HG03565 (cell line): ENCODE measurements around the gene BSCL2.
A peak's percentile ranks its signal among the peaks of the same experiment; 100 is the strongest.
"Not testable (repeated sequence)": the region's sequence is repeated elsewhere in the genome, so short reads cannot be mapped to it uniquely, and the experiment has no call there.

Experiments used
- ATAC-seq: cut with Tn5 transposase; IDR thresholded peaks from one replicate; pipeline ENCODE4 v1.9.1; 2021; ENCODE audit warnings: mild to moderate bottlenecking, moderate library complexity; ENCODE audit not compliant: unreplicated experiment

The BSCL2 gene

DNA sequence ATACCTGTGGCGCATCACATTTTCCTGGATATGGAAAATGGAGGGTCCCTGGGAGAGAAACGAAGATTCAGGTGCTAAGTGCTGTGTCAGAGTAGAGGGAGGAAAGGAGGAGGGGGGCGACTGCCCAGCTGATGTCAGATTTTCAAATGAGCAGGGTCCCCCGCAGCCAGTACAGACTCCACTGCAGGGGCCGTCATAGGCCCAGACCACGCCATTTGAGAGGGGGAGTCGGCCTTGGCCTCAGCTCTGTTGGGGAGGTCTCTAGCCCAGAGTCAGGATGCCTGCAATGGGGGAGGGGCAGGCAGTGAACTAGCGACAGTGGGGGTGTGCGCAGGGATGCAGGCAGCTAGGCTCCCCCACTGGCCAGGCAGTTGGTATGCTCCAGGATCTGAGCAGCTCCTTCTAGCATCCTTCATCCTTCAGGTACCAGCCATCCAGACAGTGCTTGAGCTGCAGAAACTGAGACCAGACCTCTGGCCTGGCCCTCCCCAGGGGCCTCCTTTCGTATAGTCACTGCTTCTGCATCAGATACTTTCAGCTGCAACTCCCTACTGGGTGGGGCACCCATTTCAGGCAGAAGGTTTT is at the start of gene BSCL2, which contains the start of gene GNG3:
Gene BSCL2, minus strand, starts transcription at position 148 of the 585 bp plus-strand sequence. CDS start 229 bp downstream, outside the sequence.
Gene GNG3, plus strand, starts transcription at position 400 of the 585 bp plus-strand sequence. CDS start 620 bp downstream, outside the sequence.
- ATAC-seq, result no peak

DNA sequence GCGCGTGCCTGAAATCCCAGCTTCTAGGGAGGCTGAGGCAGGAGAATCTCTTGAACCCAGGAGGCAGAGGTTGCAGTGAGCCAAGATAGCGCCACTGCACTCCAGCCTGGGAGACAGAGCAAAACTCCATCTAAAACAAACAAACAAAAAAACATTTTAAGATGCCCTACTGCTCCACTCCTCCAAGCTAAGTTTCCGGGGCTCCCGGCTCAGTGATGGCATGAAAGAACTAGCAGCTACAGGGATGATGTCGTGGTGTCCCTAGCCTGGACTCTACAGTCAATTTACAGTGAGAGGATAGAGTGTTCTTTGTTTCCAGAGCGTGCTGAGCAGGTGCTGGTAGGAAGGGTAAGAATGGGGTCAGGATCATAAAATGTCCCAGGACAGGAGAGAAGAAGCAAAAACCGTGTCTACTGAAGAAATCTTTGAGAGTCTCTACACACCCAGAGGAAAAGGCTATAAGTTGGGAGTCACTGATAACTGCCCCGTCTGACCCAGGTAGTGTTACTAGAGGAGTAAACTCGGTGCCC is 47.9 kb upstream of the BSCL2 start:
- ATAC-seq, result no peak

DNA sequence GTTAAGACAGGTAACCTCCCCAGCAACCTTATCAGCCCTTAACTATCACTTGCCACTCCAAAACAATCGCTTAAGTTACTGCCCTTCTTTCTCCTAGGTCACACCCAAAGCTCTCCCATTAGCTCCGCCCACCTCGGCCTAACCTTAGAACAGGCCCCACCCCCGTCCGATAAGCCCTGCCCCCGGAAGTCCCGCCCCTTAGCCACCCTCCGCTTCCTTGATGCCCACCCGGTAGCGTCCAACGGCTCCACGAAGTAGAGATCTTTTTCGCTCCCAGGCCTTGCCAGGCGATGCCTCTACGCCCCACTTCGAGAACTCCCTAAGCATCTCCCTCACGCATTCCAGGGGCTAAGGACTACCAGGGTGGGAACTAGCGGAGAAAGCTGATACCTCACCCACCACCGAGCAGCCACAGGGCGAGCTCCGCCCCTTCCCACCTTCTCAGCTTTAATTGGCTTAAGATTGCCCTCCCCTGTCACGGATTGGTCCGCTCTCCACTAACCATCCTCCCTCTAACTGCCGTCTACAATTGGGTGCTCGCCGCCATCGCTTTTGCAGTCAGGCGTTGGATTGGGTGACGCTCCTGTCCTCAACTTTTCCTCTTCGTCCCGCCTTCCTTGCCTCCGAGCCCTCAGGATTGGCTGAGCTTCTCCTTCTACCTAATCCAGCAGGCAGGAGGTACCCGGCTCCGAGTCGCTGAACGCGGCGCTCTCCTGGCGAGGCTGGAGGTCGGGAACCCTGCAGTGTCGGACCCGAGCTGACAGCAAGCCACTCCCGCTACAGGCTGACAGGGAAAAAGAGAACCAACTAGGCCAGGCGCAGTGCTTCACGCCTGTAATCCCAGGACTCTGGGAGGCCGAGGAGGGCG is 46.7 kb upstream of the BSCL2 start, which contains the start of gene ZBTB3:
Gene ZBTB3, minus strand, starts transcription at position 425 of the 868 bp plus-strand sequence. CDS start 496 bp downstream, outside the sequence.
- ATAC-seq, result peak; percentile 94

DNA sequence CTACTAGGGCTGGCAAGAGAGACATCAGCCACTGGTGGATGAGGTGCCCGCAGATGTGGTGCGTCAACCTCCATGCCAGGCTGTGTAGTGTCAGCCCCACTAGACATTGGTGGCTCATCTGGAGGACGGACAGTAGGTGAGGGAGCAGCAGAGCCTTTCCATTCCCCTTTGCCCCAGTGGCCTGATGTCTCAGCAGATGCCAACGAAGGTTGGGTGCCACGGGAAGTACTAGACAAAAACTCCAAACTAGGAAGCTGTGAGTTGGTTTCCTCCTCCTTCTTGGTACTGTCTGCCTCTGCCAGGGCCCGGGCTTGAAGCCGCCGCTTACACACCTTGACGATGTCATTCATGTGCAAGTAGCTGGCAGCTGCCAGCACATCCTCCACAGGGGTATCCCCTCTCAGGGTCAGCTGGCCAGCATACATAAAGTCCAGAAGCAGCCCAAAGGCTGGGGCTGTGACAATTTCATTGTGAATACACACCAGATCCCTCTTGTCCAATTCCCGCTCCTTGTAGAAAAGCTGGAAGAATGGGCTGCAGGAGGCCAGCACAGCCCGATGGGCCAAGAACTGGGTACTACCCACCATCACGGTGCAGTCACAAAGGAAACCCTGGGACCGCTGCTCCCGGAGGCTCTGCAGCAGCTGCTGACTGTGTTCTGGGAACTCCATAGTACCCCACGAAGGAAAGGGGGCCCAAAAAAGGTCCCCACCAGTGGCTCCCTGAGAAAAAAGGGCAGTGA is 45.9 kb upstream of the BSCL2 start:
- ATAC-seq, result no peak

DNA sequence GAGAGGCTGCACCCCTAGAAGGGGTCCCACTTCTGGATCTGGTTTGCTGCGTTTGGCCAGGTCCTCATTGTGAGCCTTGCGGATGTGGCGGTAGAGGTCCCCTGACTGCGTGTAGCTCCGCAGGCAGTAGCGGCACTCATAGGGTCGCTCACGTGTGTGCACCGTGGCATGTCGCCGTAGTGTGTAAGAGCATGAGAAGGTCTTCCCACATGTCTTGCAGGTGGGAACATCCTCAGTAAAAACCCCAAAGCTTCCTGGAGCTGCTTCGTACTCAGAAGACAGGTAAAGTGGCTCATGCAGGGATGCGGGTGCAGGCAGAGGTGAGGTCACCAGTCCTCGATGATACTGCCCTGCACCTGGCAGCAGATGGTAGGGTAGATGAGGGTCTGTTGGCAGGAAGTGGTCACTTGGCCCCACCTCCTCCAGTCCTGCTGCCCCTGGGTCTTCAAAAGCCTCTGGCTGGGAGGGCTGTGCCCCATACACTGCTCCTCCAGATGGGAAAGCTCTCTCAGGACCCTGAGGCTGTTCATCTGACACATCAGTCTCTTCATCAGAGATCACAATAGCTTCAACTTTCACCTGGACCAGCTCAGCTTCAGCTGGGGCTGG is 45.1 kb upstream of the BSCL2 start:
- no peak for ATAC-seq

DNA sequence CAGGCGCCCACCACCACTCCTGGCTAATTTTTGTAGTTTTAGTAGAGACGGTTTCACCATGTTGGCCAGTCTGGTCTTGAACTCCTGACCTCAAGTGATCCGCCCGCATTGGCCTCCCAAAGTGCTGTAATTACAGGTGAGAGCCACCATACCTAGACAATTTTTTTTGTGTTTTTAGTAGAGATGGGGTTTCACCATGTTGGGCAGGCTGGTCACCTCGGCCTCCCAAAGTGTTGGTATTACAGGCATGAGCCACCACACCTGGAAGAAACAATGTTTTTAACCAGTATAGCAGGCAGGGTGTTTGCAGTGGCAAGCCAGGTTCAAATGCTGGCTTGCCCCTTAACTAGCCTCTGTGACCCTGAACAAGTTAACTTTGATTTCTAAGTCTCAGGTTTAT is 42.7 kb upstream of the BSCL2 start:
- ATAC-seq, result not testable (repeated sequence)

DNA sequence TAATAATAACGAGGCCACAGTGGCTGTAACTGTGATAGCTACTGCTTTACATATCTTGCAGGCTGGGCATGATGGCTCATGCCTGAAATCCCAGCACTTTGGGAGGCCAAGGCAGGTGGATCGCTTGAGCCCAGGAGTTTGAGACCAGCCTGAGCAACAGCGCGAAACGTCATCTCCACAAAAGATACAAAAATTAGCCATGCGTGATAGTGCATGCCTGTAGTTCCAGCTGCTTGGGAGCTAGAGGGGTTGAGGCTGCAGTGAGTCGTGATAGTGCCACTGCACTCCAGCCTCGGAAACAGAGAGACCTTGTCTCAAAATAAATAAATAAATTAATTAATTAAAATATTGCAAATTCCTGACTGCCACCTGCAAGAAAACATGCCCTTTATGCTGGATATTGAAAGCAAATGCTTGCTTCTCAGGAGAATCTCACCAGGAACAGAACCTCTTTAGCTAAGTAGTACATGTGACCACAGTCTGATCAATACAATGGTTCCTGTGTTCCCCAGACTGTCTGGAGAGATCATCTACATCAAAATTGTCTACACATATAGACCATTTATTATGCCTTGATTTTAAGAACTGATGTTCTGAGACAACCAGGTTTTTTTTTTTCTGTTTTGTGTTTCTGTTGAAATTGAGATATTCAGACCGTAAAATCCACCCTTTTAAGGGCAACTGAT is 40.4 kb upstream of the BSCL2 start:
- ATAC-seq, result no peak

DNA sequence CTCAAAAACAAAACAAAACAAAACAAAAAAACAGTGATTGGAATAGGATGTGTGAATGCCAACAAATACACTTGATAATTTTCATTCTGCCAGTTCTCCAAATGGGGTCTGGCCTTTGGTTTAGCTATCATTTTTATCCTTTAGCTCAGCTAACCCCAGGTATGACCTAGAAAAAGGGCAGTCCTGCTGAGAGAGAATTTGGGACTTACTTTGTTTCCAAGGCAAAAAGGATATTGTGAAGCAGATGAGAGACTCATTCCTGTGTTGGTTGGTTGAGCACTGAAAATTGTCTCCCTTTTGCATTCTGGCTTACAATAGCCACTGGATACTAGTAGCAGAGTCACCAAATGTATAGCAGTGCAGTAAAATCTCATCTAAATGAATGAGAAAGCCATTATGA is 30.0 kb upstream of the BSCL2 start:
- ATAC-seq, result no peak

DNA sequence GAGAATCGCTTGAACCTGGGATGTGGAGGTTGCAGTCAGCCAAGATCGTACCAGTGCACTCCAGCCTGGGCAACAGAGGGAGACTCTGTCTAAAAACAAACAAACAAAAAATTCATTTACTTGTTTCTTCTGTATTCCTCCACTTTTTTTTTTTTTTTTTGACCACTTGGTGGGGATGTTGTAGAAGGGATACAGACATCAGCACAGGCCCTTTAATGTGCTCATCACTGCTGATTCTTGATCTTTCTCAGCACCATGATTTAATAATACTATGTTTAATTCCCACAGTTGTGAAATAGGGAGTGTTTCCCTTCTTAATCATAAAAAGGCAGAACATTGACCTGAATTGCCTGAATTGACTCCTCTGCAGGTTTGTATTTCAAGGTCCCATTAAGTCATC is 25.6 kb upstream of the BSCL2 start:
- ATAC-seq, result no peak

DNA sequence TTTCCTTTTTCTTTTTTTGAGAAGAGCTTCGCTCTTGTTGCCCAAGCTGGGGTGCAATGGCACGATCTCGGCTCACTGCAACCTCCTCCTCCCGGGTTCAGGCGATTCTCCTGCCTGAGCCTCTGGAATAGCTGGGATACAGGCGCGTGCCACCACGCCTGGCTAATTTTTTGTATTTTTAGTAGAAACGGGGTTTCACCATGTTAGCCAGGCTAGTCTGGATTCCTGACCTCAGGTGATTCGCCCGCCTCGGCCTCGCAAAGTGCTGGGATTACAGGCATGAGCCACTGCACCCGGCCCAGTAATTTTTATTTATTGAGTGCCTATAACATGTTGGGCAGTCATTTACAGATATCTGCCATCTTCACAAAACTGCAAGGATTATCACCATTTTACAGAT is 22.9 kb upstream of the BSCL2 start:
- not testable (repeated sequence) for ATAC-seq

DNA sequence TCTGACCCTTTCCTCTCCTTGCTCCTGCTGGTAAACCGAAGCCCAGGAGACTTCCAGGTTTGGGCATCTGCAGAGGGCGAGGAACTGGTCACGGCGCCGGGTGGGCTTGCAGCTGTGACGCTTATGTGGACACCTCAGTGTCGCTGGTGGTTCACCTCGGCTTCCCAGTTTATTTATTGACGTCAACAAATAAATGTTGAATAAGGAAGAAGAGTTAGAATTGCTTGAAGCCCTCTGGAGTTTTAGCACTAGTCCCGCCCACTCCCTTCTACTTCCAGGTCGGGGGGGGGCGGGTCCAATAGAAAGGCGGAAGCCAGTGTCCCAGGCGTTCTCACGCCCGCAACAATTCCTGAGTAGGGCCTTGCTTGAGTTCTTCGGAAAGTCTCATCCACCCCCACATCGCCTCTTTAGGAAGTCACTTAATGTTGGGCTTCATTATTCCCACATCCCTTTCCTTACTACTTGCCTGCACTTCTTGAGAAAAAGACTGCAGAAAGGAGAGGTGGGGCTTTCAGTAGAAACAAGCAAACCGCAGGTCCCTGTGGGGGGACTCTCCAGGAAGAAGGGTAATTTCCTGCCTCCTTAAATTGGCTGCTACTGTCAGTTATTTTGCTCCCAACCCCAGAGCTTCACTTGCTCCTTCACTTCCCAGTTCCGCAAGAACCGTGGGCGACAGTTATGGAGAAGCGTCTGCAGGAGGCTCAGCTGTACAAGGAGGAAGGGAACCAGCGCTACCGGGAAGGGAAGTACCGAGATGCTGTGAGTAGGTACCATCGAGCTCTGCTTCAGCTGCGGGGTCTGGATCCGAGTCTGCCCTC is 21.2 kb upstream of the BSCL2 start, which contains the start of gene TTC9C:
Gene TTC9C, plus strand, starts transcription at position 316 of the 818 bp plus-strand sequence. Its CDS starts 363 bp downstream, at position 679.
- ATAC-seq, result no peak

DNA sequence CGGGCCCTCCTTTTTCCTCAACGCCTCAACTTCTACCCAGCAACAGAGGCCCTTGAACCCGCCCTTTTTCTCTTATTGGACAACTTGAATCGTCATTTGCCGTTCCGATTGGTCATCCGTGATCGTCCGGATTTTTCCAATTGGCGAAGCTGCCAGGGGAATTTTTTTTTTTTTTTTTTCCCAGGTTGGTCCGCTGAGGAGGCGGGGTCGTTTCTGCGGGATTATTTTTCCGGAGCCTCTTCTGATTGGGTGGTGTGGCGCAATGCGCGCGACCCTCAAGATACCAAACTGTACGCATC is 20.6 kb upstream of the BSCL2 start:
- ATAC-seq, result peak; percentile 39

DNA sequence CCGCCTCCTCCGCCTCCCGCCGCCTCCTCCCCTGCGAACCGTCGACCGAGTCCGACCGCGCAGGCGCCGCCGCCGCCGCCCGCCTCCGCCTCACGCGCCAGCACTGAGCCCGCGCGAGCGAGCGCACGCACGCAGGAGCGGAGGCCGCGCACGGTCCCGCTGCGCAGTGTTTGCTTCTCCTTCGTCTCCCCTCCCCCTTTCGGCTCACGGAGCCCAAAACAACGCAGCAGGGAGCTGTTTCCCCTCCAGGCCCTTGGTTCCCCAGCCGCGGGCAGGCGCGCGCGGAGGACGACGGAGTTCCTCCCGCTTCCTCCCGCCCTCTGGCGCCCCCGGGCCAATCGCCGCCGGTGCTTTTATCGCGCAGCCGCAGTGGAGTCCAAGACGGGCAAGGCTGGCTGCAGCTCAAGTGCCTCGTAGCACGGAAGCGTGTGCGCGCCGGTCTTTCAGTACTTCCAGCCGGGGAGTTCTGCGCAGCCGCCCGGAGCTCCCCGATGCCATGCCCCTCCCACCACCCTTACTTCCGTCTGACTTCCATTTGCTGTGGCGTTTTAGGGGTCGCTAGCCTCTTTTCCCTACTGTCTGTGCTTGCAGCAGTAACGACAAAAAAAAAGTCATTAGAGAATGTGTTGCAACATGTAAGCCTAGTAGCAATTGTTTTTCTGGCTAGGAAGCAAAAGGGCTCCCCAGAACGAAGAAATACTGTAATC is 20.1 kb upstream of the BSCL2 start, which contains the start of gene HNRNPUL2:
Gene HNRNPUL2, minus strand, starts transcription at position 293 of the 707 bp plus-strand sequence. CDS start 301 bp downstream, outside the sequence.
- peak; percentile 65 for ATAC-seq

DNA sequence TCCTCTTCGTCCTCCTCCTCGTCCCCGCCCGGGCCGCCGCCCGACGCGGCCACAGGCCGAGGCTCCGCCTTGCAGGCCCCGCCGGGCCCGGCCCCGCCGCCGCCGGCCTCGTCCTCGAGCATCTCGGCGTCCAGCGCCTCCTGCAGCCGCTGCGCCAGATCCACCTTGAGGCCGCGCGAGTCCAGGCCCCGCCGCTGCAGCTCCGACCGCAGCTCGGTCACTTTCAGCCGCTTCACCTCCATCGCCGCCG is 19.6 kb upstream of the BSCL2 start:
- ATAC-seq, result no peak

DNA sequence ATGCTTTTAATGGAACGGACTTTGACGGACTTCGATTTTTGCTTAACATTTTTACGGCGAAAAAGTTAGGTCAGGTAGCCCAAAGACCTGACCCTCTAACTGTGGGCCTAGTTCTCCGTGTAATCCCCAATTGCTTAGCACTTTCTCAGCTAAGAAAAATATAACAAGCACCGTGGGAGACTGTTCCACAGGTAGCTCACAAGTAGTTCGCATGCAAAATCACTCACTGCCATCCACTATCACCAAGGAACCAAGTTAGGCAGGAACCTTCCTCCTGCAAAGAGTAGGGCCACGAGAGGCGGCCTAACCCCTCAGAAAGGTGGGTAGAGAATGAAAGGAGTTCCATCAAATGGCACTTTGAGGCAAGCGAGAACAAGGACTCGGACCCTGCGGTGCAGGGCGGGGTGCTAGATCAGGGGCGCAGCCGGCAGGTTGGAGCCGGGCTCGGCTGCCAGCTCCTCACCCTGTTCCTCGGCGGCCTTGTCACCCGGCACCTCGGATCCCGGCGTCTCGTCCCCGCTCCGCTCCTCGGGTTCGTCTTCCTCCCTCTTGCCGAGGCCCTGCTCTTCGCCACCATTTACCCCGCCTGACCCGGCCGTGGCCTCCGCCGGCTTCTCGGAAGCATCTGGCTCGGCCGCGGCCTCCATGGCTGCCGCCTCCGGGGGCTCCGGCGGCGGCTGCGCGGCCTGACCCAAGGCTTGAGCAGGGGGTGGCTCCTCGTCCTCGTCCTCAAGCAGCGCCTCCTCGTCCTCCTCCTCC is 19.1 kb upstream of the BSCL2 start:
- ATAC-seq, result peak; percentile 1

DNA sequence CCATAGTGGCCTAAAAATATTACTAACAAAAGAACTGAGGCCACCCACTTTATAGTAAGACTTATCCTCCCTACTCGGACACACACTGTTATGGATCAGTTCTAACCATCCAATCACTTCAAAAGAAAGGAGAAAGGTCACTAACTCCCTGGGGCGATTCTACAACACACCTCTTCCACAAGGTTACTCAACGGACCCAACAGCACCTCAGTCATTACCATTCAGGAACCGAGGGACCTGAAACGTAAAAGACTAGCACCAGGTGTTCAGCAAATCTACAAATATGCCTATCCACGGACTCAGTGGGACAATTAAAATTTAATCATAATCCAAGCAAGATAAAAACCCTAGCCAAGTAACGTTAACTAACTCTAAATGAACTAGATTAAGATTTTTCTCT is 18.4 kb upstream of the BSCL2 start:
- ATAC-seq, result no peak

DNA sequence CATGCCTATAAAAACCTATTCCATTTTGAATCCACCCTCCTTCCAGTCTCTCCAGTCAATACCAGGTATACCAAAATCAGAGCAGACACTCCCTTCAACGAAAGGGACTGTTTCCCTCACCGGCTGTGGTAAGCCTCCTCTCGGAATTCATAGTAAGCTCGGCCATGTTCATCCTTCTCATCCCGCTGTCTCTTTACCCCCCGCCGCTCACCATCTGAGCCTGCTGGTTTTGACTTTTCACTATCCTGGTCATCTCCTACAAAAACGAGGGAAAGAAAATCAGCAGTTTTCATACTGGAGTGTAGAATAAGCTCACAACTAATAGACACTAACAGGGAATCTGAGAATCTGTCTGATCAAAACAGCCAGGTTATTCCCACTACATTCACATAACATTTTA is 16.9 kb upstream of the BSCL2 start:
- no peak for ATAC-seq

DNA sequence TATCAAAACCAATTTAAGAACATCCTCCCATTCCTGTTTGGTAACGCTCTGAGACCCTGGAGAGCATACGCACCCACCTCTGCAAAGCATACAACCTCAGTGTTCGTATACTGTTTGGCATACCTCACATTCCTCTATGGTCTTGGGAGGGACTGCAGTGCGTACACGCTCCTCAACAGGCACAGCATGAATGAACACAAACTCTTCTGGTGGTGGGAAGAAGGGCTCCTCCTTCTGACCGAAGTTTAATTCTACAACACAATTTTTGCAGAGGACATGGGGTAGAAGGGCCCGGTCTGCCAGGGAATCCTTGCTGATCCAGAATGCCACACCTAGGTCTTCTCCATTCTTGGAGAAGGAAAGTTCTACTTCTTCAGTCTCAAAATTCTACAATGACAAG is 14.8 kb upstream of the BSCL2 start:
- ATAC-seq, result no peak
